GM18526 (cell line): ENCODE data around the gene CEP43.
A peak's percentile ranks its signal among the peaks of the same experiment; 100 is the strongest.

ENCODE experiments used
- POLR2A ChIP-seq: IDR thresholded peaks from 3 replicates; pipeline ENCODE4 v1.6.1; 2011; ENCODE audit not compliant: insufficient read length; ENCODE audit errors: extremely low read depth

Gene CEP43, protein sequence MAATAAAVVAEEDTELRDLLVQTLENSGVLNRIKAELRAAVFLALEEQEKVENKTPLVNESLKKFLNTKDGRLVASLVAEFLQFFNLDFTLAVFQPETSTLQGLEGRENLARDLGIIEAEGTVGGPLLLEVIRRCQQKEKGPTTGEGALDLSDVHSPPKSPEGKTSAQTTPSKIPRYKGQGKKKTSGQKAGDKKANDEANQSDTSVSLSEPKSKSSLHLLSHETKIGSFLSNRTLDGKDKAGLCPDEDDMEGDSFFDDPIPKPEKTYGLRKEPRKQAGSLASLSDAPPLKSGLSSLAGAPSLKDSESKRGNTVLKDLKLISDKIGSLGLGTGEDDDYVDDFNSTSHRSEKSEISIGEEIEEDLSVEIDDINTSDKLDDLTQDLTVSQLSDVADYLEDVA

DNA sequence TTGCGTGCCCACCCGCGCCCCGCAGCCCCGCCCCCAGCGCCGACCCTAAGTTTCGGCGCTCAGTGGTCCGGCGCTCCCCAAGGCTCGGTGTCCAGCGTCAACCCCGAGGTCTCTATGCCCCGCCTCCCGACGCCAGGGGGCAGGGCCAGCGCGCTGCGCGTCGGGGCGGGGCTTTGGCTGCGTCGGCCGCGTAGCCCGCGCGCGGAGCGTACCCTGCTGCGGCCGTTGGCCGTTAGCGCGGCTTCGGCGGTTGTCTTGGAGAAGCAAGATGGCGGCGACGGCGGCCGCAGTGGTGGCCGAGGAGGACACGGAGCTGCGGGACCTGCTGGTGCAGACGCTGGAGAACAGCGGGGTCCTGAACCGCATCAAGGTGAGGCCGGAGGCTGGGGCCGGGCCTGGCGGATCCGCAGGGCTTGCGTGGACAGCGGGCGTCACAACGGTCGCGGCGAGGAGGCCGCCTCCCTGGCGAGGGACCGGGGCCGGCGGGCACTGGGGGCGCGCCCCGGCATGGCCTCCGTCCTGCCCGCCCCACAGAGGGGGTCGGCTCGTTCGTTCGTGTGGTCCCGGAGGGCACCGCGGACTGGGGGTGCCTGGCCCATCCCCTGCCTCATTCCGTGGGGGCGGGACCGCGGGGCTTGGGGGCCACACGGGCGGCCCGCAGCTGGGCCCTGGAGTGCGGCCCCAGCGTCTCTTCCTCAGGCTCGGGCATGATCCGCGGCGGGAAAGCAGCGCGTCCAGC lies at the start of gene CEP43:
TSS of gene CEP43 (plus strand) at position 253 of the 739 bp plus-strand sequence. CDS start at position 269, 16 bp downstream.
- peak; percentile 28 for TF ChIP-seq POLR2A

DNA sequence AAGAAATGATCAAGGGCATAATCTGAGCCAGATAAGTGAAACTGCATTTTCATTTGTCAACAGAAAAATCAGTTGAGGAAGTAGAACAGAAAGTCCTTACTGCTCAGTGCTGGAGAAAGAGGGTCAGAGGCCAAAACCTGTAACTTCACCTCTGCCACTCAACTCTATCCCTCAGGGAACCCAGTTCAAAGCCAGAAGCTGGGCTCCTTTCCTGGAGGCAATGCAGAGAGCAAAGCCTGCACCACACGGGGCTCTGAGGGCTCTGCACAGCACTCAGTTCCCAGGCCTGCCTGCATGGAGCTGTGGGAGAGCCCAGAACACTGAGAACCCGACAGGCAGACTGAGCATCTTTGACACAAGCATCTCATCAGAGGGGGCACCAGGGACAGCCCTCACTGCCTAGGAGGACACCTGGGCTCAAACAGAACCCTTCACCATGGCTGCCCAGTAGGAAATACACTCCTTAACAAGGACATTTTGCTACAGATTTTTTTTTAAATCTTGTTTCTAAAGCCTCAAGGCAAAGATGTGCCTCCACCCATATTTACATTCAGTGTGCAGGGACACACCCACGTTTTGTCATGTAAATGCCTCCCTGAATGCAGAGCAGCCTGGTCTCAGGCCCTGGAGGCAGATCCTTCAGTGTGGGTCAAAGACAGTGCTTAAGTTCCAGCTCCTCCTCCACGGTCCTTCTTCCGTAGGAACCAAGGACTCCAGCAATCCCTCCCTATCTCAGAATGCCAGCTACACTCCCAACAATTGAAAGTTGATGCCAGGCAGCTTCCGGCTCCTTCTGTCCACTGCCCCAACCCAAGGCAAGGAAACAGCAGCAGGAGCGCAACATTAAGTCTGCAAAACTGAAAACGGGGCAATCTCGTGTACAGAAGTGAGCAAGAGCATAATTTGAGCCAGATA lies 49.4 kb upstream of the CEP43 start:
- no peak for TF ChIP-seq POLR2A

DNA sequence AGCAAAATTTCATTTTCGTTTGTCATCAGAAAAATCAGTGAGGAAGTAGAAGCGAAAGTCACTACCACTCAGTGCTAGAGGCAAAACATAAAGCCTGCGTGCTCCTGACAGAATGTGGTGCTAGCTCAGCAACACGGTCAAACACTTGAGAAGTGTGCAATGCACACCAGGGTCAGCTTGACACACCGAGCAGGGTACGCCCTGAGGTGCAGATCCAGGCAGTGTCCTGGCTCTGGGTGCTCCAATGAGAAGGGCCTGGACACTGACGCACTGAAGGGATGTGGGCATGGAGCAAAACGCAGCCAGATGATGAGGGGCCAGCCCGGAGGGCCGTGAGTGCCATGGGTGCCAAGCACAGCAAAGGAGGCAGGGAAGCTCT lies 48.8 kb upstream of the CEP43 start:
- no peak for TF ChIP-seq POLR2A

DNA sequence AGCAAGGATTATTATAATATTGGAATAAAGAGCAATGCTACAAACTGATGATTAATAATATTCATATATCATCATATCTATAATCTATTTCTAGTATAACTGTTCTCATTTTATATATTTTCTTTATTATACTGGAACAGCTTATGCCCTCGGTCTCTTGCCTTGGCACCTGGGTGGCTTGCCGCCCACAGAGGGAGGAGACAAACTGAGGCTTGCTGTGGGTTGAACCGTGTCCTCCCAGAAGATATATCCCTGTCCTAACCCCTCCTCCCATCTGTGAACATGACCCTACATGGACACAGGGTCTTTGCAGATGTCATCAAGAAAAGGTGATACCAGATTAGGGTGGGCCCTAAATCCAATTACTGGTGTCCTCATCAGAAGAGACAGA lies 47.5 kb upstream of the CEP43 start:
- TF ChIP-seq POLR2A: no peak

DNA sequence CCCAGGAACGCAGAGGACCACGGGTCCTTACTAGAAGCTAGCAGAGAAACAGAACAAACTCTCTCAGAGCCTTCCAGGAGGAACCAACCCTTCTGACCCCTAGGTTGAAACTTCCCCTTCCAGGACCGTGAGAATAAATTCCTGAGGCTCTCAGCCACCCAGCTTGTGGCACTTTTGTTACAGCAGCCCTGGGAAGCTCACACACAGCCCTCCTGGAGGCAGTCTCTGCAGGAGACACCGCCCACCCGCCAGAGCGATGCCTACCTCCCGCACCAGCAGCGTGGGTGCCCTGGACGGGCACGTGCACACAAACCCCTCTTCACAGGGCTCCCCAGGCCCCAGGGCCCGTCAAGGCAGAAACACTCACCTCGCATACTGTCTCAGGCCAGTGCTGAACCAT lies 47.1 kb upstream of the CEP43 start:
- no peak for TF ChIP-seq POLR2A

DNA sequence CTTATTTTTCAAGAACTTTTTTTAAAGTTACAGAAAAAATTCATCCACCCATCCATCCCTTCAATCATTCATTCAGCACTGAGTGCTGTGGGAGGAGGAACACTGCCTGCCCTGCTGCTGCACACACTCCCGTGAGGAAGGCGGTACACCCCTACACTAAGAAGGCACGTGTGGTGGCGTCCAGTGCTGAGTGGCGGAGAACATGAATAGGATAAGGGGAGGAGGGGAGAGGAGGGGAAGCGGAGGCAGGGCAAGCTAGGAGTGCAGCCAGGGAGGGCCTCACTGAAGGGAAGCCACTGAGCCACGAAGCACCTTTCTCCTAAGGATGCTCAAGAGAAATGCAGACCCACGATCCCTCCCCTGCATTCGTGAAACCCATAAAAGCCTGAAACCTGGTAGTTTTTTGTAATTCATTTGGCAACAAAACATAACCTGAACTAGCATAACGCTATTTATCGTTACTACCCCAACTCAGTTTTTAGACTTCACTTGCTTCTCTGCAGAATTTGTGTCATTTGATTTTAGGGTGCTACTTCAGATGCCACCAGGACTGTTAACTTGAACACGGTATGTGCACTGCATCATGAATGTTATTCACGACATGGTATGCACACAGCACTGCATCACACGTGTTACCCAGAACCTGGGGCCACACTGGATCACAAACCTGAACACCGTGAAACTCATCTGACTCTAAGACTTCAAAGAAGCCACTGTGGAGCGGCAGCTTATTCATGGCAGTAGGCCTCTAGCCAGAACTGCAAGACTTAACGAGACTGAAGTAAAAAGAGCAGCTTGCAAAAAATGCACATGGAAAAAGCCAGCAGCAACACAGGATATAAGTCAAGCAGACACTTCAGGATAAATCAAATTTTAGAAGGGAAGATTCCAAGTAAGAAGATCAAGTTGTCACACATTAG lies 46.4 kb upstream of the CEP43 start:
- TF ChIP-seq POLR2A: no peak

DNA sequence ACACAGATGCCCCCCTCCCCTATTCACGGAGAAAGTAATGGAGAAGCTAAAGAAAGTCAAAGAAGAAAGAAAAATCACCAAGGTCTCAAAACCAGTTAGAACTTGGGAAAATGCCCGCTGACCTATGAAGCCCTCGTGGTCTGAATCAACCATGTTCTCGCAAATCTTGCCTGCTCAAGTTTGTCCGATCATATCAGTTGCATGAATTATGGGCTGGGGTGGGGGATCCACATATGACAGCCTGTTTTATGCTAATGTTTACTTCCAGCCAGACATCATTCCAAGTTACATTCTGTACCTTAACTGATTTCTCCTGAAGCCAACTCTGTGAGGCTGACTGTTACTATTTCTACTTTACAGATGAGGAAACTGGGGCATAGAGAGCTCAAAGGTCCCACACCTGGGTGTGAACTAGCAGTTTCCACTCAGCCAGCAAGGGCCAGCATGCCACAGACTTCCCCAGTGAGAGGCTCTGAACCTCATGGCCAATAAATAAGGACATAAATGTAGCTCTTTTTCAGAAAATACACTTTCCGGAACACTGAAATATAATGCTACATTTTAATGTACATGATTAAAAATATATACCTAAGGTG lies 45.0 kb upstream of the CEP43 start:
- TF ChIP-seq POLR2A: no peak

DNA sequence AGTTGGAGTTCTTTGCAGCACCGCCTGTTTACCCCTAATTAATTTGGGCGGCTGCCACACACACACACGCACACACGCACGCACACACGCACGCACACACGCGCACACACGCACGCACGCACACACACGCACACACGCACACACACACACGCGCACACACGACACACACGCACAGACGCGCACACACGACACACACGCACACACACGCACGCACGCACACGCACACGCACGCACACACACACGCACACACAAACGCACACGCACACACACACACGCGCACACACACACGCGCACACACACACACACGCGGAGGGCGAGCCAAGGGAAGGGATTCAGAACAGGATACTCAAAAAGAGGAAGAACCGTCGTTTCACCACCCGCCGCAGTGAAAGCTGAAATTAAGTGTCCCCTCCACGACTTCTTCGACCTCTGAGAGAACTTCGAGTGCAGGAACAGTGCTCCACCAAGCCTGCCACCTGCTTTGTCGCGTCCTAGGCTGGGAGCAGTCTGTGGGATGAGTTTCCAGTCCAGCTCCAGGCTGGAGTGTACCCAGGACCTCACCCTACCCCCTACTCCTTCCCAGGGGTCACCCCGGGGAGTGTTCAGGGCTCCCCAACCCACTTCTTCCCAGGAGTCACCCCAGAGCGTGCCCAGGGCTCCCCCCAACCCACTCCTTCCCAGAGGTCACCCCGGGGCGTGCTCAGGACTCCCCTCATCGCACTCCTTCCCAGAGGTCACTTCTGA lies 43.9 kb upstream of the CEP43 start:
- no peak for TF ChIP-seq POLR2A

DNA sequence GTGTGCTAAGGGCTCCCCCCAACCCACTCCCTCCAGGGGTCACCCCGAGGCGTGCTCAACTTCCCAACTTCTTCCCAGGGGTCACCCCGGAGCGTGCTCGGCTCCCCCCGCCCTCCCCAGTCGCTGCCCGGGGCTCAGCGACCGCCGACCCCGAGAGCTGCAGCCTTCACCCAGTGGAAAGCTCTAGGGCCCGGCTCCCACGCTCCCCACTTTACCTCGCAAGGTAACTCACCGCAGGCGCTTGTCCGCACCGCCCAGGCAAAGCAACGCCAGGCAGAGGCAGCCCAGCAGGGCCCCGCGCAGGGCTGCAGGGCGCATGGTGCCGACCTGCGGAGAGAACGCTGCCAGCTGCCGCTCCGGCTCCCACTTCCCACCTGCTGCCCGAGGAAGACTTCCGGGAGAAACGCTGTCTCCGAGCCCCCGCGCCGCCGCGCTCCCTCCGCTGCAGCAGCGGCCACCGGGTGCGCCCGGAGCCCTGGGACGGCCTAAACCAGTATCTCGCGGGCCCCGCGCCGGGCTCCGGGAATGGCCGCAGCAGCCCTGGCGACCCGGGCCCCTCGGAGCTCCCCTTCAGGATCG lies 43.2 kb upstream of the CEP43 start:
- no peak for TF ChIP-seq POLR2A

DNA sequence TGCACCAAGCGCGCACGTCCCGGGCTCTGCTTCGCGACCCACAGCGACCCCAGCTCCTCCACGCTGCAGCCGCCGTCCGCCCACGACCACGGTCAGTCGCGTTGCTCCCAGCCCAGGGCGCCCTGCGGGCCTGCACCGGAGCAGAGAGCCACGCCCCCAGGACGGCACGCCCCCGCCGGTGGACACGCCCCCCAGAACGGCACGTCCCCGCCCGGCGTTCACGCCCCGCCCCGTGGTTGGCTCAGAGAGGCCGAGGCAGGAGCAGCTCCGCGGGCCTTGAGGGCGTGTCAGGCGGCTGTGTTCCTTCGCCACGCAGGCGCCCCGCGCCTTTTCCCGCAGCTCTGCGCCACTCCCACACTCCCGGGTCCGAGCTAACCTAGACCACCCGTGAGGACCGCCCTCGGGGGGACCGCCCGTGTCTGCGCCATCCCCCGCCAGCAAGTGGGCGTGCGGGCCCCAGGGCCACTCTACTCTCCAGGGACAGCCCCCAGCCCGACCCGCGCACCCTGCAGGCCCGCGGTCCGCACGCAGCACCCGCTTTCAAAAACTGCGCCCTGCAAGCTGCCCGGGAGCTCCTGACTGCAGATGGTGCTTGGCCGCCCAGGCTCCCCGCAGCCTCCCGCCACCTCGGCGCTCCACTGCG lies 42.6 kb upstream of the CEP43 start, which contains the start of gene RNASET2:
TSS of gene RNASET2 (minus strand) at position 107 of the 643 bp plus-strand sequence. CDS start 368 bp downstream, outside the sequence.
- TF ChIP-seq POLR2A: peak; percentile 80

DNA sequence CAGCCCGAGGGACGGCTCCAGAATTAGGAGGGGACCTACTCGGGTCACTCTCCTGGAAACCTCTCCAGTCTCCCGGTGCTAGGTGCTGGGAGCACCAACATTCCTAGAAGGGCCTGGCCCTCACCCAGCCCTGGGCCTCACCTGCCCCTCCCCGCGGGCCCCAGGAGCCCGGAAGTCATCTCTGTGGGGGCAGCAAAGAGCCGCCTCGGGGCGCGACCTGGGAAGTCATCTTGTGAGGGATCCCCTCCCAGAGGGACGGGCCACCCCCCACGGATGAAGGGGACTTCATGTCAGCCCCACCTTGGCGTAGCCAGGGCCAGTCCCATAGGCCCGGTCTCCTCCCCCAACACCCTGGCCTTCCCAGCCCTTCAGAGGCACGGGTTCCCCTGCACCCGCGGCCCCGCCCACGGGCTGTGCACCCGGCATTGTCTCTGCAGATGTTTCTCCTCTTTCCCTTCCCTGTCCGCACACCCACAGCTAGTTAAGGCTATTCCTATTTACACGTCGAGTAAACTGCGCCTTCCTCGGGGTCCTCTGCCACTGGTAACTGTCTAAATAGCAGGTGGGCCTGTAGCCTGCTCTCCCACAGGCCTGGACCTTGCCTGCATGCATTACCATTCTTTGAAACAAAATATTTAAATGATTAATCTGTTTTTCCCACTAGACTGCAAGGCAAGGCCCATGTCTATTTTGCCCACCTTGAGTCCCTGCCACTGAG lies 42.0 kb upstream of the CEP43 start:
- TF ChIP-seq POLR2A: no peak

DNA sequence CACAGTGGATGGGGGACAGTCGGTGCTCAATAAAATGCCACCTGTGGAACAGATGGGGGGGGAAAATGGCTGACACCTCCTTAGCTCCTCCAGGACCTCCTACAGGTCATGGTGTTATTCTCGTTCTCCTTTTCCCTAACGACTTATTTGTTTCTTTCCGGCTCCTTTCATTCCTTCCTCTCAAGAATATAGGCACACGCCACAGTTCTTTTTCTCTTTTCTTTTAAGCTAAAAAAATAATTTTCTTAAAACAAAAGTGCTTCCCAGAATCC lies 41.5 kb upstream of the CEP43 start:
- no peak for TF ChIP-seq POLR2A
